ENCODE measurements around the gene TRDMT1.
A peak's percentile ranks its signal among the peaks of the same experiment; 100 is the strongest.

Gene TRDMT1

DNA sequence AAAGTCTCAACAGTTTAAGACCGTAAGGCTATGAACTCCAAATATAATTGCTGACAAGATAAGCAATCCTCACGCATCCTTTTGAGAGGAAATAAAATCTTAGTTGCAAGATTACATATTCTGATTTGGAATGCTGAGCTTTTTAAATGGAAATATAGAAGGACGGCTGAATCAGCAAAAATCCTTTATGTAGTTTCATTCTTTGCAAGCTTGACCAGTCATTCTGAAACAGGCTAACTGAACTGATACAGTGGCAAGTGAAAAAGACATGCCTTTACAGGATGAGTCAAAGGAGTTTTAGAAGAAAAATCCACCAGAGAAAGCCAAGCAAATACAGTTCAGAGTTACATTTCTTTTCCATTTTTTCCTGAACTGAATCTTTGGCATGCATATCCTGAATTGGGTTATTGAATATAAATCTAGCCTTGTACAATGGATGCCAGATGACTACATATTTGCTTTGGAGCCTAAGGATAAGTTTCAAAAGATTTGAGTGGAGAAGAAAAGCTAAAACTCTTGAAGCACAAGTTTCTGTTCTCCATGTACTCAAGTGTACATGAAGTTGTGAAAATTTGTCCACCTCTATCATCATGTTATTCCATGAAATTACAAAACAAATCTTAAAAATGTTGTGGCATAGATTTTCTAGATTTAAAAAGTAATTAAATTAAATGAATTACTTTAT is 30.9 kb upstream of the TRDMT1 start:
- no peak for DNase-seq (ENCODE audit: low read depth)
- H3K4me3 ChIP-seq (ENCODE audit: low read depth, low read length), result no peak overlapping the region
- no peak for TF ChIP-seq CTCF (IDR thresholded peaks at IDR 0.05; ENCODE audit: low read depth, low read length, missing control alignments)

DNA sequence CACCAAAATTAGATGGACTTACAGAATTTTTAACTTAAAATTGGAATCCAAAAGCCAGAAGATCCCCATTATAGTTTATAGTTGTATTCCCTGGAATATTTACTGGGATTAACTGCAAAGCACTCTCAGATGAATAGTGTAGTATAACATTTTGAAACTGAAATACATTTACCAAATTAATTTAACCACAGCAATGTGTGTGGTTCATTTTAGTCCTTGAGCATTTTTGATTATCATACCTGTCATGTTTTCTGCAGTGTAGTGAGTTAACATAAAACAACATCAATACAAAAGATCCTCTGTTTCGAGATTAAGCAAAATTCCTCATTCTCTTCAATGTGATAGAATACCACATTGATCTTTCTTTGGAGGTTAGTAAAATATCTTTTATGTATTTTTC is 30.3 kb upstream of the TRDMT1 start:
- no peak for TF ChIP-seq CTCF (IDR thresholded peaks at IDR 0.05; ENCODE audit: low read depth, low read length, missing control alignments)
- no peak overlapping the region for H3K4me3 ChIP-seq (ENCODE audit: low read depth, low read length)

DNA sequence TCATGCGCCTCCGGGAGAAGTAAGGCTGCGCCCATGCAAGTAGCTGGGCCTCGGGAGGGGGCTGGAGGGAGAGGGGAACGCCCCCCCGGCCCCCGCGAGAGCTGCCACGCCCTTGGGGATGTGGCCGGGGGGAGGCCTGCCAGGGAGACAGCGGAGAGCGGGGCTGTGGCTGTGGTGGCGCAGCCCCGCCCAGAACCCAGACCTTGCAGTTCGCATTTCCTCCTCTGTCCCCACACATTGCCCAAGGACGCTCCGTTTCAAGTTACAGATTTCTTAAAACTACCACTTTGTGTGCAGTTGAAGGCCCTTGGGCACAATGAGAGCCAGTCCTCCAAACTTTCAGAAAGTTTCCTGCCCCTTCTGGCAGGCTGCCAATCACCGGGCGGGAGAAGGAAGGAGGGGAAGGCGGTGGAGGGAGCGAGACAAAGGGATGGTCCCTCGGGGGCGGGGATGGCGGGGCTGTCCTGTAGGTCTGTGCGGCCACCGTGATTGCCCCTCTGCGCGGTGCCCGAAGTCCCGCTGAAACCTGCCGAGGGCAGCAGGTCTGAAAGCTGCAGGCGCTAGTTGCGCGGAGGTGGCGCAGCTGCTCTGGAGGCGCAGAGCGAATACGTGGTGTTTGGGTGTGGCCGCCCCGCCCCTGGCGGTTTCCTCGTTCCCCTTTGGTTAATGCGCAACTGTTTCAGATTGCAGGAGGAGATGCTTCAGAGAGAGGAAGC is 28.7 kb upstream of the TRDMT1 start:
- H3K4me3 ChIP-seq (ENCODE audit: low read depth, low read length), result peak overlapping the region; percentile 59
- TF ChIP-seq CTCF (IDR thresholded peaks at IDR 0.05; ENCODE audit: low read depth, low read length, missing control alignments), result peak; percentile 27
- peak; percentile 89 for DNase-seq (ENCODE audit: low read depth)

More for the DNA sequence above, 30.3 kb upstream of the TRDMT1 start:
- DNase-seq (ENCODE audit: low read depth), result no peak

- TF ChIP-seq CTCF (IDR thresholded peaks at IDR 0.05; ENCODE audit: low read depth, low read length, missing control alignments), result no peak
- H3K4me3 ChIP-seq (ENCODE audit: low read depth, low read length), result peak overlapping the region; percentile 59
- DNase-seq (ENCODE audit: low read depth), result no peak
Measured at GRCh38 chr10:17229717-17229966, 28.2 kb upstream of the TRDMT1 start.

DNA sequence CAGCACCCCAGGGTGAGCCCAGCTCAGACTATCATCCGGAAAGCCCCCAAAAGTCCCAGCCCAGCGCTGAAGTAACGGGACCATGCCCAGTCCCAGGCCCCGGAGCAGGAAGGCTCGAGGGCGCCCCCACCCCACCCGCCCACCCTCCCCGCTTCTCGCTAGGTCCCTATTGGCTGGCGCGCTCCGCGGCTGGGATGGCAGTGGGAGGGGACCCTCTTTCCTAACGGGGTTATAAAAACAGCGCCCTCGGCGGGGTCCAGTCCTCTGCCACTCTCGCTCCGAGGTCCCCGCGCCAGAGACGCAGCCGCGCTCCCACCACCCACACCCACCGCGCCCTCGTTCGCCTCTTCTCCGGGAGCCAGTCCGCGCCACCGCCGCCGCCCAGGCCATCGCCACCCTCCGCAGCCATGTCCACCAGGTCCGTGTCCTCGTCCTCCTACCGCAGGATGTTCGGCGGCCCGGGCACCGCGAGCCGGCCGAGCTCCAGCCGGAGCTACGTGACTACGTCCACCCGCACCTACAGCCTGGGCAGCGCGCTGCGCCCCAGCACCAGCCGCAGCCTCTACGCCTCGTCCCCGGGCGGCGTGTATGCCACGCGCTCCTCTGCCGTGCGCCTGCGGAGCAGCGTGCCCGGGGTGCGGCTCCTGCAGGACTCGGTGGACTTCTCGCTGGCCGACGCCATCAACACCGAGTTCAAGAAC is 27.7 kb upstream of the TRDMT1 start:
- TF ChIP-seq CTCF (IDR thresholded peaks at IDR 0.05; ENCODE audit: low read depth, low read length, missing control alignments), result no peak

DNA sequence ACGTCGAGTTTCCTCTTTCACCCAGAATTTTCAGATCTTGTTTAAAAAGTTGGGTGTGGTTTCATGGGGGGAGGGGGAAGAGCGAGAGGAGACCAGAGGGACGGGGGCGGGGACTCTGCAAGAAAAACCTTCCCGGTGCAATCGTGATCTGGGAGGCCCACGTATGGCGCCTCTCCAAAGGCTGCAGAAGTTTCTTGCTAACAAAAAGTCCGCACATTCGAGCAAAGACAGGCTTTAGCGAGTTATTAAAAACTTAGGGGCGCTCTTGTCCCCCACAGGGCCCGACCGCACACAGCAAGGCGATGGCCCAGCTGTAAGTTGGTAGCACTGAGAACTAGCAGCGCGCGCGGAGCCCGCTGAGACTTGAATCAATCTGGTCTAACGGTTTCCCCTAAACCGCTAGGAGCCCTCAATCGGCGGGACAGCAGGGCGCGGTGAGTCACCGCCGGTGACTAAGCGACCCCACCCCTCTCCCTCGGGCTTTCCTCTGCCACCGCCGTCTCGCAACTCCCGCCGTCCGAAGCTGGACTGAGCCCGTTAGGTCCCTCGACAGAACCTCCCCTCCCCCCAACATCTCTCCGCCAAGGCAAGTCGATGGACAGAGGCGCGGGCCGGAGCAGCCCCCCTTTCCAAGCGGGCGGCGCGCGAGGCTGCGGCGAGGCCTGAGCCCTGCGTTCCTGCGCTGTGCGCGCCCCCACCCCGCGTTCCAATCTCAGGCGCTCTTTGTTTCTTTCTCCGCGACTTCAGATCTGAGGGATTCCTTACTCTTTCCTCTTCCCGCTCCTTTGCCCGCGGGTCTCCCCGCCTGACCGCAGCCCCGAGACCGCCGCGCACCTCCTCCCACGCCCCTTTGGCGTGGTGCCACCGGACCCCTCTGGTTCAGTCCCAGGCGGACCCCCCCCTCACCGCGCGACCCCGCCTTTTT is 26.9 kb upstream of the TRDMT1 start, which contains the start of gene VIM:
Gene VIM, plus strand, starts transcription at position 151 of the 925 bp plus-strand sequence. CDS start 1,182 bp downstream, outside the sequence.
- TF ChIP-seq CTCF (IDR thresholded peaks at IDR 0.05; ENCODE audit: low read depth, low read length, missing control alignments), result no peak
- peak; percentile 74 for DNase-seq (ENCODE audit: low read depth)
- H3K4me3 ChIP-seq (ENCODE audit: low read depth, low read length), result peak within 1 kb of the TSS; percentile 59

More for the DNA sequence above, 27.7 kb upstream of the TRDMT1 start:
- DNase-seq (ENCODE audit: low read depth), result no peak
- H3K4me3 ChIP-seq (ENCODE audit: low read depth, low read length), result peak overlapping the region; percentile 59
